Suppressor macrophage treated with lipopolysaccharide for 4 hours (primary cell): ENCODE data around the gene SYNE1.

Experiments
- DNase-seq: peaks from one replicate; pipeline ENCODE4 v3.0.0-alpha.2; 2020

SYNE1 gene

GRCh38 chr6:152609125-152609670 is 28.0 kb downstream of the SYNE1 start:
- DNase-seq = no peak

- DNase-seq = no peak
Measured at GRCh38 chr6:152605941-152606340, 31.2 kb downstream of the SYNE1 start.

GRCh38 chr6:152605342-152605741 is 31.8 kb downstream of the SYNE1 start:
- no peak for DNase-seq

- DNase-seq = no peak
Measured at GRCh38 chr6:152603911-152604310, 33.3 kb downstream of the SYNE1 start.

- no peak for DNase-seq
Measured at GRCh38 chr6:152600022-152600421, 37.1 kb downstream of the SYNE1 start.

- DNase-seq = no peak
Measured at GRCh38 chr6:152598901-152599537, 38.1 kb downstream of the SYNE1 start.

GRCh38 chr6:152598421-152598820 is 38.7 kb downstream of the SYNE1 start:
- DNase-seq = peak; percentile 47

GRCh38 chr6:152596726-152597125 is 40.4 kb downstream of the SYNE1 start:
- DNase-seq = no peak

GRCh38 chr6:152595499-152595898 is 41.7 kb downstream of the SYNE1 start:
- no peak for DNase-seq

GRCh38 chr6:152594701-152595100 is 42.5 kb downstream of the SYNE1 start:
- no peak for DNase-seq

- no peak for DNase-seq
Measured at GRCh38 chr6:152588456-152588855, 48.7 kb downstream of the SYNE1 start.

GRCh38 chr6:152587473-152587872 is 49.7 kb downstream of the SYNE1 start:
- DNase-seq = peak; percentile 58

GRCh38 chr6:152585236-152585635 is 51.9 kb downstream of the SYNE1 start:
- DNase-seq = no peak

- no peak for DNase-seq
Measured at GRCh38 chr6:152583888-152584287, 53.3 kb downstream of the SYNE1 start.

- no peak for DNase-seq
Measured at GRCh38 chr6:152576525-152576924, 60.6 kb downstream of the SYNE1 start.

GRCh38 chr6:152575621-152576150 is 61.5 kb downstream of the SYNE1 start:
- peak; percentile 42 for DNase-seq

GRCh38 chr6:152575161-152575560 is 62.0 kb downstream of the SYNE1 start:
- no peak for DNase-seq

- no peak for DNase-seq
Measured at GRCh38 chr6:152573762-152574161, 63.4 kb downstream of the SYNE1 start.

- DNase-seq = no peak
Measured at GRCh38 chr6:152572338-152573088, 64.6 kb downstream of the SYNE1 start.

- no peak for DNase-seq
Measured at GRCh38 chr6:152571943-152572337, 65.2 kb downstream of the SYNE1 start.

- DNase-seq = no peak
Measured at GRCh38 chr6:152571089-152571488, 66.1 kb downstream of the SYNE1 start.

GRCh38 chr6:152566103-152566875 is 70.9 kb downstream of the SYNE1 start:
- no peak for DNase-seq

GRCh38 chr6:152563177-152563576 is 74.0 kb downstream of the SYNE1 start:
- no peak for DNase-seq
